HEK293 (cell line): Measurements from ENCODE around the gene SALL1.

Experiments used
- CTCF ChIA-PET: fragments of 350-600 bp; formaldehyde crosslinking; extraction: SDS; loops from one replicate; lab custom pipeline; 2021; ENCODE audit warnings: antibody characterized with exemption; lab: Yijun Ruan, JAX
- POLR2A ChIA-PET: fragments of 300-600 bp; formaldehyde crosslinking; extraction: SDS; loops from one replicate; lab custom pipeline; 2020; ENCODE audit warnings: antibody characterized with exemption, inconsistent platforms; lab: Yijun Ruan, JAX
- H3K27ac ChIP-seq: fragments of 200-500 bp; sonication (Bioruptor generic); 2 replicates; pipeline ENCODE4 v1.5.1; 2014; ENCODE audit warnings: low read depth, low read length, control low read depth, inconsistent platforms; ENCODE audit errors: extremely low read depth
- H3K36me3 ChIP-seq, 2 experiments: fragments of 200-500 bp in 1 of 2; sonication (Bioruptor generic) in 1 of 2; 1 replicate in 1 of 2; 2 replicates in 1 of 2; pipeline ENCODE4 v1.5.1; 2014 to 2017; ENCODE audit warnings: inconsistent platforms in 2 of 2, low read length in 2 of 2; ENCODE audit not compliant: control insufficient read depth in 2 of 2, insufficient read depth in 1 of 2
- H3K4me1 ChIP-seq: fragments of 200-500 bp; sonication (Bioruptor generic); 2 replicates; pipeline ENCODE4 v1.5.1; 2014; ENCODE audit warnings: mild to moderate bottlenecking, low read length, inconsistent platforms; ENCODE audit not compliant: control insufficient read depth, insufficient read depth
- H3K4me3 ChIP-seq: 2 replicates; pipeline ENCODE4 v1.5.1; 2011; ENCODE audit warnings: low read depth, mild to moderate bottlenecking, control low read depth, low read length, moderate library complexity
- H3K9me3 ChIP-seq: fragments of 200-500 bp; sonication (Bioruptor generic); 2 replicates; pipeline ENCODE4 v1.5.1; 2014; ENCODE audit warnings: low read depth, low read length, inconsistent platforms; ENCODE audit not compliant: control insufficient read depth, insufficient read depth
- GLI2 ChIP-seq: fragments of 450-650 bp; formaldehyde crosslinking; IDR thresholded peaks from 2 replicates; pipeline ENCODE4; 2017; ENCODE audit warnings: missing biosample characterization, missing genetic modification characterization, low read depth, borderline replicate concordance
- KLF8 ChIP-seq: fragments of 450-650 bp; formaldehyde crosslinking; IDR thresholded peaks from 2 replicates; pipeline ENCODE4 v1.5.1; 2016; ENCODE audit warnings: missing biosample characterization, missing genetic modification characterization
- PATZ1 ChIP-seq: fragments of 450-650 bp; formaldehyde crosslinking; IDR thresholded peaks from 2 replicates; pipeline ENCODE4 v1.5.1; 2016; ENCODE audit warnings: missing biosample characterization, missing genetic modification characterization
- REPIN1 ChIP-seq: fragments of 450-650 bp; formaldehyde crosslinking; IDR thresholded peaks from 2 replicates; pipeline ENCODE4 v1.5.1; 2017; ENCODE audit warnings: missing biosample characterization, missing genetic modification characterization, low read depth
- SCRT2 ChIP-seq: fragments of 450-650 bp; formaldehyde crosslinking; IDR thresholded peaks from 2 replicates; pipeline ENCODE4 v1.5.1; 2016; ENCODE audit warnings: missing biosample characterization, missing genetic modification characterization
- SETDB1 ChIP-seq: IDR thresholded peaks from one replicate; pipeline ENCODE4 v1.6.1; 2017; ENCODE audit warnings: mild to moderate bottlenecking, low read length, moderate library complexity, mixed read lengths; ENCODE audit not compliant: insufficient read length
- SP7 ChIP-seq: fragments of 450-650 bp; formaldehyde crosslinking; IDR thresholded peaks from 2 replicates; pipeline ENCODE4 v1.5.1; 2016; ENCODE audit warnings: missing biosample characterization, missing genetic modification characterization
- ZBTB48 ChIP-seq: fragments of 450-650 bp; formaldehyde crosslinking; IDR thresholded peaks from 2 replicates; pipeline ENCODE4 v1.5.1; 2016; ENCODE audit warnings: missing biosample characterization, missing genetic modification characterization
- ZBTB49 ChIP-seq: fragments of 450-650 bp; formaldehyde crosslinking; IDR thresholded peaks from 2 replicates; pipeline ENCODE4 v1.5.1; 2016; ENCODE audit warnings: missing biosample characterization, missing genetic modification characterization, low read depth
- ZFP69B ChIP-seq: fragments of 450-650 bp; formaldehyde crosslinking; IDR thresholded peaks from 2 replicates; pipeline ENCODE4 v1.5.1; 2016; ENCODE audit warnings: missing biosample characterization, missing genetic modification characterization
- ZNF223 ChIP-seq: fragments of 450-650 bp; formaldehyde crosslinking; IDR thresholded peaks from 2 replicates; pipeline ENCODE4 v1.5.1; 2016; ENCODE audit warnings: missing biosample characterization, missing genetic modification characterization
- ZNF341 ChIP-seq: fragments of 450-650 bp; formaldehyde crosslinking; IDR thresholded peaks from 2 replicates; pipeline ENCODE4; 2016; ENCODE audit warnings: low read depth, missing biosample characterization, missing genetic modification characterization
- ZNF37A ChIP-seq: fragments of 450-650 bp; IDR thresholded peaks from 2 replicates; pipeline ENCODE4 v1.5.1; 2018; ENCODE audit warnings: missing biosample characterization, missing genetic modification characterization
- ZNF404 ChIP-seq: fragments of 450-650 bp; formaldehyde crosslinking; IDR thresholded peaks from 2 replicates; pipeline ENCODE4 v1.5.1; 2017; ENCODE audit warnings: missing biosample characterization, missing genetic modification characterization
- ZNF660 ChIP-seq: fragments of 450-650 bp; IDR thresholded peaks from 2 replicates; pipeline ENCODE4 v1.5.1; 2018; ENCODE audit warnings: missing biosample characterization, mild to moderate bottlenecking, missing genetic modification characterization
- ZNF76 ChIP-seq: fragments of 450-650 bp; formaldehyde crosslinking; IDR thresholded peaks from 2 replicates; pipeline ENCODE4; 2016; ENCODE audit warnings: low read depth, missing biosample characterization, missing genetic modification characterization, borderline replicate concordance
- ZNF785 ChIP-seq: fragments of 450-650 bp; formaldehyde crosslinking; IDR thresholded peaks from 2 replicates; pipeline ENCODE4 v1.5.1; 2016; ENCODE audit warnings: missing biosample characterization, missing genetic modification characterization
- ZSCAN5A ChIP-seq: fragments of 450-650 bp; formaldehyde crosslinking; IDR thresholded peaks from 2 replicates; pipeline ENCODE4 v1.5.1; 2016; ENCODE audit warnings: missing biosample characterization, missing genetic modification characterization
- TF ChIP-seq, protein P1 (sequence below): fragments of 450-650 bp; formaldehyde crosslinking; IDR thresholded peaks from 2 replicates; pipeline ENCODE4 v1.5.1; 2017; ENCODE audit warnings: missing biosample characterization, missing genetic modification characterization
- TF ChIP-seq, protein P2 (sequence below): fragments of 450-650 bp; formaldehyde crosslinking; IDR thresholded peaks from 2 replicates; pipeline ENCODE4 v1.5.1; 2016; ENCODE audit warnings: missing biosample characterization, missing genetic modification characterization
- TF ChIP-seq, protein P3 (sequence below): fragments of 450-650 bp; formaldehyde crosslinking; IDR thresholded peaks from 2 replicates; pipeline ENCODE4 v1.5.1; 2016; ENCODE audit warnings: missing biosample characterization, missing genetic modification characterization

The SALL1 gene

GRCh38 chr16:51116353-51116752 is 34.7 kb downstream of the SALL1 start:
- TF ChIP-seq GLI2 (tag by site-specific recombination) = no peak
- TF ChIP-seq, protein P1, sequence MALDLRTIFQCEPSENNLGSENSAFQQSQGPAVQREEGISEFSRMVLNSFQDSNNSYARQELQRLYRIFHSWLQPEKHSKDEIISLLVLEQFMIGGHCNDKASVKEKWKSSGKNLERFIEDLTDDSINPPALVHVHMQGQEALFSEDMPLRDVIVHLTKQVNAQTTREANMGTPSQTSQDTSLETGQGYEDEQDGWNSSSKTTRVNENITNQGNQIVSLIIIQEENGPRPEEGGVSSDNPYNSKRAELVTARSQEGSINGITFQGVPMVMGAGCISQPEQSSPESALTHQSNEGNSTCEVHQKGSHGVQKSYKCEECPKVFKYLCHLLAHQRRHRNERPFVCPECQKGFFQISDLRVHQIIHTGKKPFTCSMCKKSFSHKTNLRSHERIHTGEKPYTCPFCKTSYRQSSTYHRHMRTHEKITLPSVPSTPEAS (tag by site-specific recombination) = no peak
- TF ChIP-seq ZNF223 = no peak
- TF ChIP-seq KLF8 (tag by site-specific recombination) = no peak
- TF ChIP-seq, protein P2, sequence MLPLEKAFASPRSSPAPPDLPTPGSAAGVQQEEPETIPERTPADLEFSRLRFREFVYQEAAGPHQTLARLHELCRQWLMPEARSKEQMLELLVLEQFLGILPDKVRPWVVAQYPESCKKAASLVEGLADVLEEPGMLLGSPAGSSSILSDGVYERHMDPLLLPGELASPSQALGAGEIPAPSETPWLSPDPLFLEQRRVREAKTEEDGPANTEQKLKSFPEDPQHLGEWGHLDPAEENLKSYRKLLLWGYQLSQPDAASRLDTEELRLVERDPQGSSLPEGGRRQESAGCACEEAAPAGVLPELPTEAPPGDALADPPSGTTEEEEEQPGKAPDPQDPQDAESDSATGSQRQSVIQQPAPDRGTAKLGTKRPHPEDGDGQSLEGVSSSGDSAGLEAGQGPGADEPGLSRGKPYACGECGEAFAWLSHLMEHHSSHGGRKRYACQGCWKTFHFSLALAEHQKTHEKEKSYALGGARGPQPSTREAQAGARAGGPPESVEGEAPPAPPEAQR = no peak
- TF ChIP-seq SETDB1 = no peak
- no peak for TF ChIP-seq ZNF76
- no peak for TF ChIP-seq ZNF660 (tag by site-specific recombination)
- TF ChIP-seq ZBTB48 (tag by site-specific recombination) = no peak
- no peaks in the 10 kb centered on the region for H3K9me3 ChIP-seq
- CTCF ChIA-PET = no interaction called here
- H3K36me3 ChIP-seq = no peaks in the 10 kb centered on the region
- no peak overlapping the region for H3K4me3 ChIP-seq
- no peaks in the 10 kb centered on the region for H3K4me1 ChIP-seq
- POLR2A ChIA-PET = no interaction called here
- no peak overlapping the region for H3K27ac ChIP-seq

DNA sequence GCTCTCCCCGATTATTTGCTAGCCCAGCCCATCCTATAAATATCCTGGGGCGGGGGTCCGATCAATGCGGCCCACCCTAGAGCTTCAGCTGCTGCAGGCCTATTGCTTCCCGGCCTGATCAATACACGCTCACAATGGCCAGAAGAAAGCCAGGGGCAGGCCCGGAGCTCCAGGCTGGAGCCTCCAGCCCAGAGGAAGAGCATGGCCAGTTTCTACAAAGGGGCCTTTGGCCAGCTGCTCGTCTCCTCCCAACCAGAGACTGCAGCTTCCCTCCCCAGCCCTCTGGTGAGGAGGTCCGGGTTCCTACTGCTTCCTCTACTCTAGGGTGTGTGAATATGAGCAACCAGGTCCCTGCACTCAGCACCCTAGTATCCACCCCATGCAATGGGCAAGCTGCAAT is 36.7 kb downstream of the SALL1 start:
- H3K36me3 ChIP-seq = no peaks in the 10 kb centered on the region
- CTCF ChIA-PET = interaction anchor here (0.6 kb wide), 1 partner anchor 23 kb away, joined by 4 read pairs; no protein-coding TSS in a partner anchor
- POLR2A ChIA-PET = no interaction called here
- no peaks in the 10 kb centered on the region for H3K9me3 ChIP-seq
- H3K27ac ChIP-seq = no peak overlapping the region
- TF ChIP-seq, protein P3, sequence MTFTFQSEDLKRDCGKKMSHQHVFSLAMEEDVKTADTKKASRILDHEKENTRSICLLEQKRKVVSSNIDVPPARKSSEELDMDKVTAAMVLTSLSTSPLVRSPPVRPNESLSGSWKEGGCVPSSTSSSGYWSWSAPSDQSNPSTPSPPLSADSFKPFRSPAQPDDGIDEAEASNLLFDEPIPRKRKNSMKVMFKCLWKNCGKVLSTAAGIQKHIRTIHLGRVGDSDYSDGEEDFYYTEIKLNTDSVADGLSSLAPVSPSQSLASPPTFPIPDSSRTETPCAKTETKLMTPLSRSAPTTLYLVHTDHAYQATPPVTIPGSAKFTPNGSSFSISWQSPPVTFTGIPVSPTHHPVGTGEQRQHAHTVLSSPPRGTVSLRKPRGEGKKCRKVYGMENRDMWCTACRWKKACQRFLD (tag by site-specific recombination) = no peak
- H3K4me3 ChIP-seq = no peak overlapping the region
- H3K4me1 ChIP-seq = no peaks in the 10 kb centered on the region

DNA sequence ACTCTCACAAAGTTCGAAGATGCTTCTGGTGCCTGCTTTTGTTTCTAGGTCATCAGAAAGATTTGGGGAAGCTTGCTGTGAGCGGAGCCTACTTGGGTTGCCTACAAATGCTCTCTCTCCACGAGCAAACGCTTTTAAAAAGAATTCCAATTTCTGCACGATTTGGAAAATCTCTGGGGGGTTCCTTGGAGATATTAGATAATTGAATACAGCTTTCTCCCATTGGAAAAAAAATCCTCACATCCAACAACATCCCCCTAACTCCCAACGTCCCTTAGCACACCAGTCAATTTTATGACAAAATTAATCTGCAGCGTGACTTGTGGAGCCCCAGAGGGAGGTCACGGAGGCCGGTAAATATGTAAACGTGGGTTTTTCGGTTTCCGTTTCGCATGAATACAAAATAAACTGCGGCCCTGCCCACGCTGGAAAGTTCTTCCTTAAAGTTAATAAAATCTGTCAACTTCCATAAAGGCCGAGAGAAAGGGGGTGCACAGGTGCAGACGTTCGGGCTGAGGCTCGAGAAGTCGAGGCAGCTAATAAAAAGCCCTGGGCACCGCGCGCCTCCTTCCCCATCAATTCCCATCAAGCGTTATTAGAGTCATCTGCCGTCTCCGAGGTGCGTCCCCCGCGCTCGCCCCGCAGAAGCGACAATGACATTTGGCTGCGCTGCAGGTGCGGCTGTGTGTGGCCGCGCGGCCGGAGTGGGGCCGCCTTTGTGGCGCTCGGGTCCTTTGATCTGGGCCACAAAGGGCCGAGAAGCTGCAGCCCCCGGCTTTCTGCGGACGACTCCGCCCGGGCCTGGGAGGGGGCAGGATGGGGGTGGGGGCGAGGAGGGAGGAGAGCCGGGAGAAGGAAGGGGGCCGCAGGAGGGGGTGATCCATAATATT is 37.6 kb downstream of the SALL1 start:
- ChIA-PET CTCF (interaction anchor here (0.6 kb wide), 1 partner anchor 22 kb away, joined by 4 read pairs; no protein-coding TSS in a partner anchor), POLR2A (no interaction called here)
- H3K9me3 ChIP-seq = no peaks in the 10 kb centered on the region
- H3K27ac ChIP-seq = no peak overlapping the region
- no peak overlapping the region for H3K4me3 ChIP-seq
- H3K4me1 ChIP-seq = no peaks in the 10 kb centered on the region
- no peaks in the 10 kb centered on the region for H3K36me3 ChIP-seq
- TF ChIP-seq ZNF341 (tag by site-specific recombination) (no peak), ZSCAN5A (tag by site-specific recombination) (no peak), SCRT2 (tag by site-specific recombination) (no peak), ZNF404 (tag by site-specific recombination) (no peak), PATZ1 (tag by site-specific recombination) (no peak), REPIN1 (tag by site-specific recombination) (no peak), ZBTB49 (tag by site-specific recombination) (no peak), ZFP69B (tag by site-specific recombination) (no peak), SP7 (tag by site-specific recombination) (no peak), ZNF785 (tag by site-specific recombination) (no peak), ZNF37A (no peak)
